ENCODE measurements around the gene NSUN6.
A peak's percentile ranks its signal among the peaks of the same experiment; 100 is the strongest.

Gene NSUN6

DNA sequence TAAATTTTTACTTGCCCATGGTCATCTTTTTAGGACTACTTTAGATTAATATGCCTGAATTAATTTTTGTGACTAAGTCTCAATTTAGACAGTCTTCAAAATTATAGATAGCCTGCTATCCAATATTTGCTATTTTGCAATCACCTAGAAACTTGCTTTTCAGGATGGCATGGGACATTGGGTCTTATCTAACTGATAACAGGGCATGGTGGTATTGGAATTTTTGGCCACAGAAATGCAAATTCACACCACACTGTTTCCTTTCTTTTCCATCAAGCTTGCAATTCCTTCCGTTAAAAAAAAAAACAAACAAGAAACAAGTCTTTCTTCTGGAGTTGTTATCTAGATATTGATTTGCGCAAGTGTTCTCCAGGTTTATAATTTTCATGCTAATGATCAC is 16.6 kb upstream of the NSUN6 start:
- Mint-ChIP-seq H3K36me3 (ENCODE audit: low read depth) (peaks cover 23% of the 10 kb centered on the region), H3K9me3 (no peaks in the 10 kb centered on the region), H3K4me1 (ENCODE audit: low read depth) (peaks cover 20% of the 10 kb centered on the region), H3K4me3 (no peak overlapping the region), H3K27me3 (ENCODE audit: low read depth) (no peaks in the 10 kb centered on the region), H3K27ac (no peak overlapping the region)

DNA sequence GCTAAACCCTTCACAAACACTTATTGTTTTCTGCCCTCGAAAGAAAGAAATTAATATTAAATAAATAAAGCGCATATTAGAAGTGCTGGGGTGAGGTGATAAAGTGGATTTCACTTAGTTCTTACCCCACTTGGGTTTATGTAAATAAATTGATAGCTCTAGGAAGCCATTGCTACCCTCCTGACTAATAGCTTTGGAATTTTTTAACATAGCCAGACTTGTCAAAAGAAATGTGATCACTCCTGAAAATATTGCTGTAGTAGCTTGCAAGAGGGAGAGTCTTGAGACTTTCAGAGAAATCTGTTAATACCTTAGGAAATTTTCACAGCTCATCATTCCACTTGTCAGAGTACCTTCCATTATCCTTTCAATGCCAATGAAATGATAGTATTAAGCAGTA is 15.4 kb upstream of the NSUN6 start:
- no peaks in the 10 kb centered on the region for H3K9me3 Mint-ChIP-seq
- peaks cover 23% of the 10 kb centered on the region for H3K36me3 Mint-ChIP-seq (ENCODE audit: low read depth)
- H3K27me3 Mint-ChIP-seq (ENCODE audit: low read depth): no peaks in the 10 kb centered on the region
- no peak overlapping the region for H3K27ac Mint-ChIP-seq
- H3K4me3 Mint-ChIP-seq: no peak overlapping the region
- peaks cover 25% of the 10 kb centered on the region for H3K4me1 Mint-ChIP-seq (ENCODE audit: low read depth)

DNA sequence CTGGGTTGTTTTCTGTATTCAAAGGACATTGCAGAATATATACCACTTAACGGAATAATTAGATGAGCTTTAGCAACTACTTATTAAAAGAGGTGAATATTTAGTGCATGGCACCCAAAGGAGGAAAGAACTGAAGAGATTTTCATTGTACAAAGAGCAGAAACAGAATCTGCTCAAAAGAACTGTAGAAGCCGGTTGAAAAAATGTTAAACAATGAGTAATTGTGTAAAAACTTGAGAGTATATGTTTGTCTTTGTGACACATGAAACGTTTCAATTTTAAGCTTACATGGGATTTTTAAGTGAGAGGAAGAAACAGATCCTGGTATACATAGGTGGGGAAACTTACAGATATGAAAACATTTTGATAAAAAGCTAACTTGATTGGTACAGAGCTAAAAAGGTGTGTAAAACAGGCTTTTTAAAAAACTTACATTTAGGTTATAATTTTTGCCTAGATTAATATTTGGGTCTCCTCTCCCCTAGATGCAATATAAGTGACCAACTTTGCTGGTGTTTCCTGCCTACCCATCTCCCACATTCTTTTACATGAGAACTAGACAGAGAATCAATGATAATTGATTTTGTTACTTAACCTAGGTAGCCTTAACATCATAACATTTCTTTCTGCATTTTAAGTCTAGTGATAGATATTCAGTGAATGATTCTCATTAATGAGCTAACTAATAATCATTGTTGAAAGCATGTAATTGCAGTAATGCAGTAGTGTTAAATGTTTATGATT is 14.6 kb upstream of the NSUN6 start:
- no peaks in the 10 kb centered on the region for H3K9me3 Mint-ChIP-seq
- peaks cover 28% of the 10 kb centered on the region for H3K36me3 Mint-ChIP-seq (ENCODE audit: low read depth)
- no peak overlapping the region for H3K27ac Mint-ChIP-seq
- H3K4me1 Mint-ChIP-seq (ENCODE audit: low read depth): peaks cover 33% of the 10 kb centered on the region
- no peaks in the 10 kb centered on the region for H3K27me3 Mint-ChIP-seq (ENCODE audit: low read depth)
- no peak overlapping the region for H3K4me3 Mint-ChIP-seq

DNA sequence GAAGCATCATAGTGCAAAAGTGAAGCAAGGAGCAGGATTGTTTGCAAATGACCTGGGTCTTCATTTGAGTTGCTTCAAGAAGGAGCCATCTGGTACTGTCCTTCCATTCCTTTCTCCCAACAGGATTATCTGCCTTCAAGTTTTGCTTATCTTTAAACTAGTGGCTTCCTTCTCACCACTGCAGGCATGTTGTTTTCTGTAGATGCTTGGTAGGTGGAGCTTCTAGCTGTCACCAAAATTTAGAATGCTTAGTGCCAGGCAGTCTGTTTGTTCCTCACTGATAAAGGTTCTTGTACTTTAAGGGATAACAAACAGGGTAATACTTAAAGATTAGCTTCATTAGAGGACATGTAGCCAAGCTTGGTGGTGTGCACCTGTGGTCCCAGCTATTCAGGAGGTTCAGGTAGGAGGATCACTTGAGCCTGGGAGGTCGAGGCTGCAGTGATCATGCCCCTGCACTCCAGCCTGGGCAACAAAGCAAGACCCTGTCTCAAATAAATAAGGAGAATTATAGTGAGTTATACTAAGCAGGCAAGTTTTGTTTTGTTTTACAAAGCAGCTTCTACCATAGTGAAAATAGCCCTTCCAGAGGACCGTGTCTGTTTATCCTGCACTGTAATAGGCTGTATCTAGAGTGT is 13.6 kb upstream of the NSUN6 start:
- H3K27ac Mint-ChIP-seq: no peak overlapping the region

DNA sequence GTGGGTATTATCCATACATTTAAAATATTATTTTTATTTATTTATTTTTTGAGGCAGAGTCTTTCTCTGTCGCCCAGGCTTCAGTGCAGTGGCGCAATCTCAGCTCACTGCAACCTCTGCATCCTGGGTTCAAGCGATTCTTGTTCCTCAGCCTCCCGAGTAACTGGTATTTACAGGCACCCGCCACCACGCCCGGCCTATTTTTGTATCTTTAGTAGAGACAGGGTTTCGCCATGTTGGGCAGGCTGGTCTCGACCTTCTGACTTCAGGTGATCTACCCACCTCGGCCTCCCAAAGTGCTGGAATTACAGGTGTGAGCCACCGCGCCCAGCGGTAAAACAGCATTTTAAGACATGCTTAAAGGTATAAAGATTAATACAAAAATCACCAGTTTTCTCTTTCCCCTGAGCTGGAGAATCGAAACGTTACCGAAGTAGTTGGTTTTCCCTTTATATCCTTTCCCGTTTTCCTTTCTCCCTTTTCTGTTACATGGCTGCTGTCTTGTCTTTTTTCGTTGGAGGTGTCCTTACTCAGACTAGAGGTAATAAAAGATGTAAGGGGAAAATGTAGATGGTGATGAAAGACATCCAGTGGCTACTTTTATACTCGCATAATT is 9.5 kb upstream of the NSUN6 start:
- peaks cover 42% of the 10 kb centered on the region for H3K4me1 Mint-ChIP-seq (ENCODE audit: low read depth)
- H3K27ac Mint-ChIP-seq: peak overlapping the region; percentile 6
- H3K9me3 Mint-ChIP-seq: no peaks in the 10 kb centered on the region
- peak overlapping the region; percentile 77 for H3K4me3 Mint-ChIP-seq
- H3K27me3 Mint-ChIP-seq (ENCODE audit: low read depth): no peaks in the 10 kb centered on the region
- peaks cover 23% of the 10 kb centered on the region for H3K36me3 Mint-ChIP-seq (ENCODE audit: low read depth)

More for the DNA sequence above, 13.6 kb upstream of the NSUN6 start:
- Mint-ChIP-seq H3K4me3 (no peak overlapping the region), H3K27me3 (ENCODE audit: low read depth) (no peaks in the 10 kb centered on the region), H3K9me3 (no peaks in the 10 kb centered on the region), H3K36me3 (ENCODE audit: low read depth) (peaks cover 24% of the 10 kb centered on the region), H3K4me1 (ENCODE audit: low read depth) (peaks cover 36% of the 10 kb centered on the region)

DNA sequence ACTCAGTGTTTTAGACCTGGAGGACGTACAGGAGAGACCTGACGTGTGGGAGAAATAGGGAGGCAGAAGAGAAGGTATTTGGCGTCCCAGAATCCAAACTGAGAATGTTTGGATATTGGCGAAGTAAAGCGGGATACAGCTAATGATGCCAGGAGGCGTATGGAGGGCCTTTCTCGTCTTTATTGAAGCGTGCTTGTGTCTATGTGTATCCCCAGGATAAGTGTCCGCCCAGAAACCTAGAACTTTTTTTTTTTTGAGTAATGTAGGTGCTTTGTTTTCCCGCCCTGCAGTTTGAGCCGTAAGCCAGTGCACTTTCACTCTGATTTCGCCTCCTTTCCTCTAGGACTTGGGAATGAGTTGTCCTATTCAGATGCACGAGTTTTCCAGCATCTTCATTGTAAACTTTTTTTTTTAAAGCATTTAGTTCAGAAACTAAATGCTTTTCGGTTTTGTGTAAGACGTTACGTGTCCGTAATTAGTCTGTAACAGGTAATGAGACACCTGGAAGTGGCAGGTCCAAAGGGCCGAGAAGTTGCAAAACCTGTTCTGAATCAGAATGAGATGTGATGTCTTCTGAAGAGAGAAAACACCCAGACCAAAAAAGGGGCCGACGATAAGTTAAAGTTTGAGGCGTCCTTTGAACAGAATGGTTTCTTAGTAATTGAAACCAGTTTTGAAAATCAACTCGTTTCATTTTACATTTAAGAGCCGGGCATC is 8.6 kb upstream of the NSUN6 start:
- peaks cover 25% of the 10 kb centered on the region for H3K36me3 Mint-ChIP-seq (ENCODE audit: low read depth)
- H3K4me3 Mint-ChIP-seq: peak overlapping the region; percentile 98
- no peaks in the 10 kb centered on the region for H3K27me3 Mint-ChIP-seq (ENCODE audit: low read depth)
- no peaks in the 10 kb centered on the region for H3K9me3 Mint-ChIP-seq
- H3K4me1 Mint-ChIP-seq (ENCODE audit: low read depth): peaks cover 36% of the 10 kb centered on the region
- H3K27ac Mint-ChIP-seq: peak overlapping the region; percentile 97

DNA sequence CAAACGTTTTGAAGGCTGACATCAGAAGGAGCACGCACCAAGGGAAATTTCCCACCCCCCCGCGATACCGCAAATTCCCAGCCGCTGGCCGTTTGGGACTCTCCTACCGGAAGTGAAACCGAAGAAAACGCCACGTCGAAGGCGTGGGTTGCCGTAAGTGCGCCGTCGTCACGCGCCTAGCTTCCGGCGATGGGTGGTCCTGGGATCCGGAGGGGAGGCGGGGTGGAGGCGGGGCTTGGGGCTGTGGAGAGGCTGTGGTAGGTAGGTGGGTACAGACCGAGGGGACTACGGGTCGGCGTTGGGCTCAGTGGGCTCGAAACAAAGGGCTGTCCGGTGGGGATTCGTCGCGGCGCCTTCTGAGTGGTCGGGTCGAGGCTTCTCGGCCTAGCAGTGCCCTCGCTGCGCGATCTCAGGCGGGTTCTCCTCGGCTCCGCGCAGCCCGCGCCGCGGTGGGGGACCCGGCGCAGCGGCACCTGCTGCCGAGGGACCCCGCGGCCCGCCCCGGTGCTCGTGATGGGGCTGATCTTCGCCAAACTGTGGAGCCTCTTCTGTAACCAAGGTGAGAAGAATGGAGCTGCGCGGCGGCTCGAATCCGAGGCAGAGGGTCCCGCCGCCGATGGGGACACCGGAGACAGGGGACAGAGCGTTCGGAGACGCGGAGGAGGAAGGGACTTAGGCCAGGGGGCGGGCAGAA is 7.9 kb upstream of the NSUN6 start, which contains the start of gene ARL5B:
TSS of gene ARL5B (plus strand) at position 307 of the 694 bp plus-strand sequence. CDS start at position 514, 207 bp downstream.
- Mint-ChIP-seq H3K27me3 (ENCODE audit: low read depth) (no peaks in the 10 kb centered on the region), H3K36me3 (ENCODE audit: low read depth) (peaks cover 28% of the 10 kb centered on the region), H3K4me1 (ENCODE audit: low read depth) (peaks cover 34% of the 10 kb centered on the region), H3K27ac (peak within 1 kb of the TSS; percentile 97), H3K4me3 (peak within 1 kb of the TSS; percentile 98), H3K9me3 (no peaks in the 10 kb centered on the region)

DNA sequence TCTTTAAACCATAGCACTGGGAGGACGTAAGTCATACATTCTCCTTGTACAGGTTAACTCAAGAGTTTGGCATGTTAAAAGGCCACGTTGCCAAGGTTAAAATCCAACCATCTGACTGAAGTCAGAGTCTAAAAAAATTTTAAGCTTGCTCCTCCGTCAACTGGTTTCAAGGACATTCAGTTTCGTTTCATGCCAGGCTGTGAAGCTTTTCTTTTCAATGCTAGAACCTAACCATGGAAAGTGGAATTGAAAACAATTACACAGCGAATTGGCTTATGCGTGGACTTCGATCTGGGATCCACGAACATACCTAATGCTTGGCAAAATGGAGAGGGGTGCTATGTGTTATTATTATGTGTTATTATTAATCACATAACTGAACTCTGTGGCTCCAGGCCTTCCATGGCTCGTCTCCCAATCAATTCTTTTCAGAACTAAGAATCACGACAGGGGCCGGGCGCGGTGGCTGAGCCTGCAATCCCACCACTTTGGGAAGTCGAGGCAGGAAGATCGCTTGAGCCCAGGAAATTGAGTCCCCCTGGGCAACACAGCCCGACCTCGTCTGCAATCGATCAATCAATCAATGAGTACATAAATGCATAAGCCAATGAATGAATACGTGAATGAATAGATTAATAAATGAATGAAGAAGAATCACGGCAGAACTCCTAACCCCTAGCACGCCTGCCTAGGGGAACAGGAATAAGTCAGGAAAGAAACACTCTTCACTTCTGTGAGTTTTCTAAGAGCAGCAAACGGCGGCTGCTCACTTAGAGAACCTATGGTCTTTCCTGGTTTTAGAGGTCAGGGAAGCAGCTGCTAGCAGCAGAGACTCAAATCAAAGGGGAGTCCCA is 7.1 kb upstream of the NSUN6 start:
- H3K27ac Mint-ChIP-seq: peak overlapping the region; percentile 97
- no peaks in the 10 kb centered on the region for H3K9me3 Mint-ChIP-seq
- peaks cover 31% of the 10 kb centered on the region for H3K4me1 Mint-ChIP-seq (ENCODE audit: low read depth)
- peaks cover 26% of the 10 kb centered on the region for H3K36me3 Mint-ChIP-seq (ENCODE audit: low read depth)
- no peaks in the 10 kb centered on the region for H3K27me3 Mint-ChIP-seq (ENCODE audit: low read depth)
- H3K4me3 Mint-ChIP-seq: peak overlapping the region; percentile 98

DNA sequence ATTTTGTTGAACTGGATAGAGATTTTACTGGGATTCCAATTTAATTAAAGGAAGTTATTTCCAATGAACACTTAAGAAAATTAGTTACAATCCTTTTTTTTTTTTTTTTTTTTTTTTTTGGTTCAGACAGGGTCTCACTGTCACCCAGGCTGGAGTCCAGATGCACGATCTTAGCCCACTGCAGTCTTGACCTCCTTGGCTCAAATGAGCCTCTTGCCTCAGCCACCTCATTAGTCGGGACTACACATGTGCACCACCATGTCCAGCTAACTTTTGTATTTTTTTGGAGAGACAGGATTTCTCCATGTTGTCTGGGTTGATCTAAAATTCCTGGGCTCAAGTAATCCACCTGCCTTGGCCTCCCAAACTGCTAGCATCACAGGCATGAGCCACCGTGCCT is 5.3 kb upstream of the NSUN6 start:
- Mint-ChIP-seq H3K27ac (no peak overlapping the region), H3K27me3 (ENCODE audit: low read depth) (no peaks in the 10 kb centered on the region), H3K9me3 (no peaks in the 10 kb centered on the region), H3K36me3 (ENCODE audit: low read depth) (peaks cover 24% of the 10 kb centered on the region), H3K4me1 (ENCODE audit: low read depth) (peaks cover 32% of the 10 kb centered on the region), H3K4me3 (no peak overlapping the region)

DNA sequence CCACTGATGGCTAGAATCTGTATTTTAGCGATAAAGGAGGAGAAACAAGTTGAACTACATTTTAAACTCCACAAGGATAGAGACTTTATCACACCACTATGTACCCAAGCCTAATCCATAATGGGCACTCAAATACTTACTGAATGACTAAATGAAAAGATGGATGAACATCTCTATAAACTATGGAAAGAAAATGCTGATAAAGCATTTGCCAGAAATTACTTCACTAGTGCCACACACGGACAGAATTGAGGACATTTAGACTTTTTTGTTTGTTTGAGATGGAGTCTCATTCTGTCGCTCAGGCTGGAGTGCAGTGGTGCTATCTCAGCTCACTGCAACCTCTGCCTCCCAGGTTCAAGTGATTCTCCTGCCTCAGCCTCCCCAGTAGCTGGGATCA is 1.7 kb upstream of the NSUN6 start:
- H3K9me3 Mint-ChIP-seq: no peaks in the 10 kb centered on the region
- peaks cover 40% of the 10 kb centered on the region for H3K4me1 Mint-ChIP-seq (ENCODE audit: low read depth)
- no peak overlapping the region for H3K4me3 Mint-ChIP-seq
- H3K27ac Mint-ChIP-seq: no peak overlapping the region
- H3K36me3 Mint-ChIP-seq (ENCODE audit: low read depth): peaks cover 15% of the 10 kb centered on the region
- H3K27me3 Mint-ChIP-seq (ENCODE audit: low read depth): no peaks in the 10 kb centered on the region

DNA sequence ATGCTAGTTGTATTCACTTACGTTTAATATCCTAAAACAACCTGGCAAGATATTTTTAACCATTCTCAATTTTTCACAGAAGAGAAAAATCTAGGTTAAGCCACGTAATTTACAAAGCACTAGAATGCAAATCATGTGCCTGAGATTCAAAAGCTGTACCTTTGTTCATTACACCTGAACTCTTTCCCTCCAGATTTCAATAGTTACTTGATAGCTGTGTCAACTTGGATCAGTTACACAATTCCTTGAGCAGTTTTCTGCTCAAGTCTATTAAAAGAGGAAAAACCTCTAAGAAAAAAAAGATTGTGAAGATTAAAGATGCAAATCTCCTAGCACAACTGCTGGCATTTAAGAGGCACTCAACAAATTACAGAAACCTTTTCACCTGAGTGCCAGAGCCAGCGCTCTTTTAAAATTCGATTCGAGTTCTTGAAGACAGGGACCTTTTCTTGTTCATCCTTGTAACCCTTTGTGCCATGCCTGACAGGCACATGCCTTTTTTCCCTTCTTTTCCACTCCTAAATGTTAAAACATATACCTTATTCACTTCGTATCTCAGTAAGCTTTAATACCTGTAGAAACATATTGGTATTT is 886 bp downstream of the NSUN6 start:
- H3K4me1 Mint-ChIP-seq (ENCODE audit: low read depth): peaks cover 35% of the 10 kb centered on the region
- H3K9me3 Mint-ChIP-seq: no peaks in the 10 kb centered on the region
- H3K27ac Mint-ChIP-seq: peak overlapping the region; percentile 98
- H3K36me3 Mint-ChIP-seq (ENCODE audit: low read depth): peaks cover 14% of the 10 kb centered on the region
- H3K27me3 Mint-ChIP-seq (ENCODE audit: low read depth): no peaks in the 10 kb centered on the region
- peak overlapping the region; percentile 93 for H3K4me3 Mint-ChIP-seq

DNA sequence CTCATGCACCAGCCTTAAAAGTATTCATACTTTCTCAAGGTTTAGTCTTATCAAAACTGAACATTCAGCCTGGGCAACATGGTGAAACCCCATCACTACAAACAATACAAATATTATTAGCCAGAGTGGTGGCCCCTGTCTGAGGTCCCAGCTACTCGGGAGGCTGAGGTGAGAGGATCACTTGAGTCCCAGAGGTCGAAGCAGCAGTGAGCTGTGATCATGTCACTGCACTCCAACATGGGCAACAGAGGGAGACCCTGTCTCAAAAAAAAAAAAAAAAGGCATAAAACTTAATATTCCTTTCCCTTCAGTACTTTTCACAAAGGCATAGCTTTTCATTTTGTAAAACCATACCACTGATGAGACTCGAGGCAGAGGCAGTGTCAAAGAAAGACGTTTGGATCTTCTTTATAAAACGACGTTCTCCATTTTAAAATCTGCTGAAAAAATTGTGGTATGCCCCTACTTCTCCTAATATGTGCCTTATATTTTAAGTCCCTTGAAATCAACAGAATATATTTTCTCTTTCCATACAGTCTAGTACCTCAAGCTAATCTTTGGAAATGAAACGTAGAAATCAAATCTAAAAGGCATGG is 1.9 kb downstream of the NSUN6 start:
- peaks cover 10% of the 10 kb centered on the region for H3K36me3 Mint-ChIP-seq (ENCODE audit: low read depth)
- H3K27me3 Mint-ChIP-seq (ENCODE audit: low read depth): no peaks in the 10 kb centered on the region
- H3K4me1 Mint-ChIP-seq (ENCODE audit: low read depth): peaks cover 35% of the 10 kb centered on the region
- H3K27ac Mint-ChIP-seq: peak overlapping the region; percentile 98
- H3K9me3 Mint-ChIP-seq: no peaks in the 10 kb centered on the region
- H3K4me3 Mint-ChIP-seq: peak overlapping the region; percentile 93

DNA sequence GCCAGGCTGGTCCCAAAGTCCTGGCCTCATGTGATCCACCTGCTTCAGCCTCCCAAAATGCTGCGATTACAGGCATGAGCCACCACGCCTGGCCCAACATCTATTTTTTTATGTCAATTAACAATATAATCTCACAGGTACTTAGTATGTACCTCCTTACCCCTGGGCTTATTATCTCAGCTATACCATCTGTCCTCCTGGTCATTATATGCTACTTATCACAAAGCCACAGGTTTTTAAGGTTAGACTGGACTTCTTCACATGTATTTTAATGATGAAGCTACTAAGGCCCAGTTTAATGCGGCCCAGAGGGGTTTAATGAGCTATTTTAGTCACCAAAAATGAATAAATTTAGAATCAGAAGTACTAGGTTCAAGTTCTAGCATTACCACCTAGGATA is 3.4 kb downstream of the NSUN6 start:
- Mint-ChIP-seq H3K27ac (peak overlapping the region; percentile 43), H3K4me3 (peak overlapping the region; percentile 31), H3K36me3 (ENCODE audit: low read depth) (peaks cover 10% of the 10 kb centered on the region), H3K27me3 (ENCODE audit: low read depth) (no peaks in the 10 kb centered on the region), H3K9me3 (no peaks in the 10 kb centered on the region), H3K4me1 (ENCODE audit: low read depth) (peaks cover 37% of the 10 kb centered on the region)

All from T-helper 1 cell treated with Interleukin-12 subunit alpha and Interleukin-12 subunit beta and Interleukin-4 antibody, amounts not matched to agents 30 μg/mL and 1 μg/mL, for 36 hours (primary cell).